IPS-20b (cell line): ENCODE results near the gene CSRNP3.

Experiments used
- H3K27ac ChIP-seq: one replicate; pipeline ENCODE4 v1.5.1; 2013; ENCODE audit warnings: low read length
- H3K27me3 ChIP-seq: 2 replicates; pipeline ENCODE4 v1.6.1; 2013; ENCODE audit warnings: mild to moderate bottlenecking, low read length, inconsistent platforms; ENCODE audit not compliant: insufficient read depth
- H3K36me3 ChIP-seq: 2 replicates; pipeline ENCODE4 v1.6.1; 2013; ENCODE audit warnings: low read depth, mild to moderate bottlenecking, inconsistent platforms, low read length, moderate library complexity; ENCODE audit not compliant: insufficient read depth
- H3K4me1 ChIP-seq: 2 replicates; pipeline ENCODE4 v1.6.1; 2013; ENCODE audit warnings: mild to moderate bottlenecking, control low read depth, inconsistent platforms, low read length, moderate library complexity; ENCODE audit not compliant: insufficient read depth
- H3K4me3 ChIP-seq: 2 replicates; pipeline ENCODE4 v1.5.1; 2013; ENCODE audit warnings: mild to moderate bottlenecking, low read length, inconsistent platforms
- H3K9ac ChIP-seq: 2 replicates; pipeline ENCODE4 v1.6.1; 2013; ENCODE audit warnings: low read depth, mild to moderate bottlenecking, inconsistent platforms, low read length, moderate library complexity
- H3K9me3 ChIP-seq: 2 replicates; pipeline ENCODE4 v1.6.1; 2013; ENCODE audit warnings: mild to moderate bottlenecking, low read depth, low read length, inconsistent platforms; ENCODE audit not compliant: insufficient read depth

The CSRNP3 gene

DNA sequence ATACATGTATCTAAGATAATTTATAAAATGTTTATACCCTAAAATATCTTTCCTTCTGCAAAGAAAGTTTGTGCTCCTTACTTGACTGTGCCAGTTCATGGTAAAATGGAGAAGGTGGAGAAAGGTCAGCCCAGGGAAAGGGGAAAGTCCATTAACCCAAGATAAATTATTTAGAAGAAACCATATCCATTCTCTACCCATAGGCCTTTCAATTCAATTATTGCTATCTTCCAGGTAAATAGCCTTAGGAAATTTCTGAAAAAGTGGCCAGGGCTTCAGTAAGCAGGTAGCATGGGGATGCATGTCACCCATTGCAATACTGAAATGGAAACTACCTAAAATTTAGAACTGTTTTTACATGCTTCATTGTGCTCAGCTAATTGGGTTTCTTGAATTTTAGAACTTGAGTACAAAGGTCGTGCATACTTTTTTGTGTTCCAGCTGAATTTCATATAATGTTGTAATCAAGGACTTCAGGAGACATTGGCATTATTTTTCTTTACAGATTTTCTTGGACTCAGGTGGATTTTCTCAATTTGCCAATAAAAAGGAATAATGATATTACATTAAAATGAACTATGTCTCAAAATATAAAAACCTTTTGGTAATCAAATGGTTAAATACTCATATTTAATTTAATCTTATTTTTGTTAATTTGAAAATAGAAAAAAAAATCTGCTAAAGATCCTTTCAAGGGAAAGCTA lies 124.9 kb downstream of the CSRNP3 start:
- Histone ChIP-seq H3K27ac (no peak overlapping the region), H3K27me3 (no peaks in the 10 kb centered on the region), H3K9ac (no peak overlapping the region), H3K9me3 (peaks cover 18% of the 10 kb centered on the region), H3K4me1 (no peaks in the 10 kb centered on the region), H3K4me3 (no peak overlapping the region), H3K36me3 (peaks cover 6% of the 10 kb centered on the region; the same call in 1 of the 2 replicates)

DNA sequence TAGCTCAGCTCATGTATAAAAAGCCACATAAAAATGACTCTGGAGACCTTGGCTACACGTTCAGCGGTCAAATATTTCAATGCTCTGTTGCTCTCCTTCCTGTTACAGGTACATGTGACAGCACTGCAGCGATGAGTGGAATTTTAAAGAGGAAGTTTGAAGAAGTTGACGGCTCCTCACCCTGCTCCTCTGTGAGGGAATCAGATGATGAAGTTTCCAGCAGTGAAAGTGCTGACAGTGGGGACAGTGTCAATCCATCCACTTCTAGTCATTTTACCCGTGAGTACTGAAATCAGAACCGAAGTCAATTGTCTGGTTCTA lies 125.4 kb downstream of the CSRNP3 start:
- Histone ChIP-seq H3K36me3 (peaks cover 6% of the 10 kb centered on the region; the same call in 1 of the 2 replicates), H3K4me3 (no peak overlapping the region), H3K9ac (no peak overlapping the region), H3K27me3 (no peaks in the 10 kb centered on the region), H3K4me1 (no peaks in the 10 kb centered on the region), H3K9me3 (peaks cover 18% of the 10 kb centered on the region), H3K27ac (no peak overlapping the region)

DNA sequence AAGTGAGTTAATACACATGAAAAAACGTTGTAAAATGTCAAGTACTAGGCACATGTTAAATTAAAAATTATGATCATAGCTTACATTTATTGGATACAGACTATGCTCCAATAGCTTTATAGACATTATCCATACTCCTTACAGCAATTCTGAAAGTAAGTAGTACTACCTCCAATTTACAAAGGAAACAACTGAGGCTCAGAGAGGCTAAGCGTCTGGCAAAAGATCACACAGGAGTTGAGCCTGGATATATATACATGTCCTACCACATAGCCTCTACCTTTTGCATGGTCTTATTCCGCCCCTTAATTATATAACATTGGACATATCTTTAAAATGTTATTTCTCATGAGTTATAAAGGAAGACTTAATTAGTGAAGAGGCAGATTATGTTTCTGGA lies 127.3 kb downstream of the CSRNP3 start:
- Histone ChIP-seq H3K27ac (no peak overlapping the region), H3K27me3 (no peaks in the 10 kb centered on the region), H3K36me3 (peaks cover 5% of the 10 kb centered on the region; the same call in 1 of the 2 replicates), H3K9me3 (peaks cover 7% of the 10 kb centered on the region; the same call in 1 of the 2 replicates), H3K4me1 (no peaks in the 10 kb centered on the region), H3K9ac (no peak overlapping the region), H3K4me3 (no peak overlapping the region)

DNA sequence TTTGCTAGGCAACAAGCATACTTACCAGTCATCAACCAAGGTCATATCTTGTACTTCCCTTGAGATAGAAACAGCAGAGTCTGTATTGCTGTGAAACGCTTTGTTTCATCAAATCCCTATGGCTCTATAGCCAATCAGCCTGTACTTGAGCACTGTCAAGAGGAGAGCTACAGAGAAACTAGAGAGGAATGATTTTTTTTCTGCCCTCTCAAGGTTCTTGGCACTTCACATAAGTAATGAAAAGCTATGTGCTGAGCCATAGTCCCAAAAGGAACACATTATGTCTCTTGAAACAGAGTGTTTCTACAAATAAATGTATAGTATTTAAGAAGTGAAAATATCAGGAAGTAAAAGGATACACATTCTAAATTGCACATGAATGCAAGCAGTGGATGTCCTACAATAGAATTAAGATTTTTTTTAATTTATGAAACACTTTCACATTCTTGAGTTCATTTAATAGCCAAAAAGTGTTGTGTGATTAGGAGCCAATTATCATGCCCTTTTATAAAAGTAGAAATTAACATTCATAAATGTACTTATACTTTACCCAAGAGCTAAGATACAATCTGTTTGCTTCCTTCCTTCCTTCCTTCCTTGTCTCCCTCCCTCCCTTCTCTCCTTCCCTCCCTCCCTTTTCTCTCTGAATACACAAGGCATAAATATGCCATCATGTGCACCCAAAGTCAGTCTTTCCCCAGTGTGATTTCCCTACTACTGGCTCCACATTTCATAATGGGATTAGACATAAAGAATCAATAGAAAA lies 131.8 kb downstream of the CSRNP3 start:
- Histone ChIP-seq H3K36me3 (no peaks in the 10 kb centered on the region), H3K4me1 (no peaks in the 10 kb centered on the region), H3K9ac (no peak overlapping the region), H3K9me3 (no peaks in the 10 kb centered on the region), H3K27ac (no peak overlapping the region), H3K4me3 (no peak overlapping the region), H3K27me3 (no peaks in the 10 kb centered on the region)

DNA sequence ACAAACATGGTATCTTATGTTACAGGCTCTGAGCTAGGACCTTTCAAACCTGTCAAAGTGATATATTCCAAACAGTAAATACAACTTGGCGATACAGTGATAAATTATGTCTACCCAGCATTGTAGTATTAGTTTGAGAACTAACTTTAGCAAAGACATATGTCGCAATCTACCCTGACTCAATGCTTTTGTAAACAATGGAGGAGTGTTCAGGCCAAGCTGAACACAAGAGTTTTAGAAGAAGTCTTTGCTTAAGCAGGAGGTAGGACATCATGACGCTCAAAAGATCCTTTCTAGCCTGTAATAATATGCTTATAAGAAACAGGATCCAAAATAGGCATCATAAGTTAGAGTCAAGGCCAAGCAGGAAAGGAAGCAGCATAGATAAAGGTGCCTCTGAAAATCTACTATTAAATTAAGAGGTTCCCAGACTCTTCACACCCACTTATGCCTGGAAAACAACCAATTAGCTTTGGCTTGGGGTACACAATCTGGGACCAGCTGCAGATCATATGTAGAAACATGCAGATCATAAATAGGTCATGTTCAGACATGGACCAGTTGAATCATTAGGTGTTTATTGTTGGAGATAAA lies 132.5 kb downstream of the CSRNP3 start:
- Histone ChIP-seq H3K36me3 (no peaks in the 10 kb centered on the region), H3K4me3 (no peak overlapping the region), H3K27me3 (no peaks in the 10 kb centered on the region), H3K27ac (no peak overlapping the region), H3K4me1 (no peaks in the 10 kb centered on the region), H3K9me3 (no peaks in the 10 kb centered on the region), H3K9ac (no peak overlapping the region)

DNA sequence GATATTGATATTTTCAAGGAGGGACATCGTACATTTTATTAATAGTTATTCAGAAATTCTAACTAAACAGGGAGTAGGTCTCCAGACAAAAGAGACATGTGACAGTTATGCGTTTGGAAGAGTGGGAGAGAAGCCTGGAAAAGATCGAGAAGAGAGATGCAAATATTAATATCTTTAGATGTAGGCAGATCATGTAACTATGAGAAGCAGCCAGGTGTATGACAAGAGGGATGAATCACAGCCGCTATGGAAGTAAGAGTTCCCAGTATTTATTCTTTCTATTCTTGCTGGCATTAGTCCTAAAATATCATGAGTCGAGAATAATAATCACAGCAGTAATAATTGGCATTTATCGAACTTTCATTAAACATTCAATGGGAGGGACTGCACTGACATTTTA lies 140.2 kb downstream of the CSRNP3 start:
- Histone ChIP-seq H3K9ac (no peak overlapping the region), H3K27me3 (no peaks in the 10 kb centered on the region), H3K4me3 (no peak overlapping the region), H3K9me3 (no peaks in the 10 kb centered on the region), H3K36me3 (no peaks in the 10 kb centered on the region), H3K27ac (no peak overlapping the region), H3K4me1 (no peaks in the 10 kb centered on the region)

DNA sequence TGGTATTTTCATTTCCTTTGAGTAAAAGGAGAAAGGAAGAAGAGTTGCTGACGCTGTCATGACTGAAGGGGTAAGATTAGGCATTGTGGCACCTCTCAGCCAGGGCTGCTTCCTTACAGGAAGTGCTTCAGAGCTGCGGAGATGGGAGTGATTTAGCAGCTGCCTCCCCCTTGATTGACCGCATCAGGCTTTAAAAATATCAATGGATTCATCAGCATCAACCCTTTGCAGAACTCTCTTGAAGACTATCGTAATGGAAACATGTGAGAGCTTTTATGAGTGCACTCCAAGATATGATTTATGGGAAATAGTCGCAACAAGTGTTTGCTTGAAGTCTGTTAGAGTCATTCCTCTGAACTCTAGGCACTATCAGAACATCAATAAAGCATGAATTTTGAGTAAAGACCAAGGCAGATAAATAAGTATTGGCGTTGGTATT lies 141.1 kb downstream of the CSRNP3 start:
- no peaks in the 10 kb centered on the region for H3K27me3 ChIP-seq
- no peaks in the 10 kb centered on the region for H3K36me3 ChIP-seq
- no peaks in the 10 kb centered on the region for H3K9me3 ChIP-seq
- no peak overlapping the region for H3K9ac ChIP-seq
- H3K27ac ChIP-seq, result no peak overlapping the region
- H3K4me1 ChIP-seq, result no peaks in the 10 kb centered on the region
- H3K4me3 ChIP-seq, result no peak overlapping the region

DNA sequence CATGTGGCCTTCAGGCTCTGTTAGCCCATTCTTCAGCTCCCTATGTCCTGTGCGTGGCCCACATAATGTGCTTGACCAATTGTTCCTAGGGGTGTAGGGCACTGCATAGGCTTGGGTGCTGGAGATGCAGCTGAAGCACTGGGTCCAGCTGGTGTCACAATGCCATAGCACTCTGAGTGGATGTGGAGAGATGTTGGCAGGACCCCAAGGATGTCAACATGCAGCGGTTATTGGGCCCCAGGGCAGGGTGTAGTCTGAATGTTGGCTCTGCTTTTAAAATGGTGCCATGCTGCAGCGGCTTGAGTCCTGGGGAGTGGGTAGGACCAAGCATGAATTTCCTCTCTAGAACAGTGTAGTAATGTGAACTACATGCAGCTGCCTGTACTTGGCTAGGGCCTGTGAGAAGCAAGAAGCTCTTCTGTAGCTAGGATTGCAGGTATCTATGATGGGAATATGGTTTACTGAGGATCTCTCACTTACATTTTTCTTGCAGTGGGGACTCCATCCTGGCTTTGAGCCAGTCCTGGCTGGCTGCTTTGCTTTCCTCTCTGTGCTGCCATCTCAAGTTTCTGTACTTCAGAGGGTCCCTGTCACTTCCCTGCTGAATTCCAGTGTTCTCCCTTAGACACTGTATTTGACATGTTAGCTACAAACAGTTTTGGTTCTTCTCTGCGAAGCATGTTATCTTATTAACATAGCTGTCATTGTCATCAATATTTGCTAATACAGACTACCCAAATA lies 148.4 kb downstream of the CSRNP3 start:
- Histone ChIP-seq H3K36me3 (no peaks in the 10 kb centered on the region), H3K27me3 (no peaks in the 10 kb centered on the region), H3K9ac (no peak overlapping the region), H3K9me3 (no peaks in the 10 kb centered on the region), H3K4me3 (no peak overlapping the region), H3K27ac (no peak overlapping the region), H3K4me1 (peaks cover 4% of the 10 kb centered on the region; the same call in 1 of the 2 replicates)

DNA sequence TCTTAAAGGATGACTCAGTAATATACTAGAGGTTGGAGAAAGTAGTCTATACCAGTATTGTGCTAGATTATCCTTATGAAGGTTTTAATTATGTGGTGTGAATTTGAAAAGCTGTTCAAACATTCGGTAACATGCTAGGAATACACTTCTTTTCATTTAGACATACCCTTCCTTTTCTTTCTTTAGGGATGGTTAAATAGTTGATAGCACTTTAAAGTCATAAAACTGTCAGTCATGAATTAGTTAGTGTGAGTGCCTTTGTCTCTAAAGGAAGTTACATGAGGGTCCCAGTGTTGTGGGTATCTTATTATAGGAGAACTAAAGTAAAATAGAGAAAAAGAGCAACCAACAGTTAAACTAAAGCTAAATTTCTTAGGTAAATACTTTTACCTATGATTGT lies 149.3 kb downstream of the CSRNP3 start:
- Histone ChIP-seq H3K27ac (no peak overlapping the region), H3K4me1 (peaks cover 8% of the 10 kb centered on the region; the same call in 1 of the 2 replicates), H3K36me3 (no peaks in the 10 kb centered on the region), H3K4me3 (no peak overlapping the region), H3K27me3 (no peaks in the 10 kb centered on the region), H3K9me3 (no peaks in the 10 kb centered on the region), H3K9ac (no peak overlapping the region)

DNA sequence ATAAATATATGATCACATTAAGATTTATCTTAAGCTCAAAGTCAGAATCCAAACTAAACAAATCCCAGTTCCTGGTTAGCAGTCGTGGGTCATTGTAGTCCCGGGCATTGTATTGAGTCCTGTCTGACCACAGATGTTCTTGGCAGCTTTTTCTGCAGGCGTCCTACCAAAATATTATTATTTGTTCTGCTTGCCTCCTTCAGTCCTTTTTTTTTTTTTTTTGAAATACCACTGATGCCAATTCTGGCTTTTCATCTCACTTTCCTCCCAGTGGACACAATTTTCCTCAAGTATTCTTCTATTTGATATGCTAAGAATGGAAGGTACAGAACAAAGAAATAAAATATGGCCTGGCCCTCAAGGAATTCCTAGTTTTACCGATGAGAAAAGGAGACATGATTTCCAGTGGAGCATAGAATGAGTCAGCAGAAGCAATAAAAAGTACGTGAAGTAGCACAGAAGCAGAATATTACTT lies 151.6 kb downstream of the CSRNP3 start:
- Histone ChIP-seq H3K36me3 (no peaks in the 10 kb centered on the region), H3K27ac (no peak overlapping the region), H3K27me3 (no peaks in the 10 kb centered on the region), H3K4me3 (no peak overlapping the region), H3K4me1 (peaks cover 14% of the 10 kb centered on the region; the same call in 1 of the 2 replicates), H3K9ac (no peak overlapping the region), H3K9me3 (no peaks in the 10 kb centered on the region)

DNA sequence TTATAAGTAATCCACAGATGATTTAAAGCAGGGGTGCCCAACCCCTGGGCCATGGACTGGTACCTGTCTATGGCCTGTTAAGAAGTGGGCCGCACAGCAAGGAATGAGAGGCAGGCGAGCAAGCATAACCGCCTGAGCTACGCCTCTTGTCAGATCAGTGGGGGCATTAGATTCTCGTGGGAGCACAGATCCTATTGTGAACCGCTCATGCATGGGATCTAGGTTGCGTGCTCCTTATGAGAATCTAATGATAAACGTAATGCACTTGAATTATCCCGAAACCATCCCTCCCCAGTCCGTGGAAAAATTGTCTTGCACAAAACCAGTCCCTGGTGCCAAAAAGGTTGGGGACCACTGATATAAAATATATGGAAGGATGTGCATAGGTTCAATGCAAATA lies 153.7 kb downstream of the CSRNP3 start:
- H3K4me3 ChIP-seq, result no peak overlapping the region
- no peak overlapping the region for H3K9ac ChIP-seq
- H3K4me1 ChIP-seq, result peaks cover 17% of the 10 kb centered on the region; the same call in 1 of the 2 replicates
- no peaks in the 10 kb centered on the region for H3K27me3 ChIP-seq
- H3K27ac ChIP-seq, result no peak overlapping the region
- no peaks in the 10 kb centered on the region for H3K36me3 ChIP-seq
- H3K9me3 ChIP-seq, result no peaks in the 10 kb centered on the region
